NCI-H2196 (cell line): Measurements from ENCODE around the gene COL6A2.
"Not testable (repeated sequence)": the region's sequence is repeated elsewhere in the genome, so short reads cannot be mapped to it uniquely, and the experiment has no call there.

Source experiments
- DNase-seq: peaks from one replicate; lab custom pipeline; 2025; ENCODE audit not compliant: unreplicated experiment; lab: John Stamatoyannopoulos, UW

Gene COL6A2

GRCh38 chr21:46093668-46094400 is 4.1 kb upstream of the COL6A2 start:
- DNase-seq: no peak

GRCh38 chr21:46094401-46095082 is 3.4 kb upstream of the COL6A2 start:
- no peak for DNase-seq

- no peak for DNase-seq
Observed at GRCh38 chr21:46095083-46095719, 2.7 kb upstream of the COL6A2 start.

GRCh38 chr21:46095814-46096595 is 1.9 kb upstream of the COL6A2 start:
- DNase-seq: no peak

- no peak for DNase-seq
Observed at GRCh38 chr21:46096596-46097335, 1.1 kb upstream of the COL6A2 start.

GRCh38 chr21:46098303-46099141 is 610 bp downstream of the COL6A2 start:
- no peak for DNase-seq

GRCh38 chr21:46099476-46099875 is 1.6 kb downstream of the COL6A2 start:
- no peak for DNase-seq

- DNase-seq: no peak
Observed at GRCh38 chr21:46100020-46100419, 2.1 kb downstream of the COL6A2 start.

GRCh38 chr21:46100426-46100825 is 2.5 kb downstream of the COL6A2 start:
- no peak for DNase-seq

GRCh38 chr21:46100906-46101305 is 3.0 kb downstream of the COL6A2 start:
- no peak for DNase-seq

GRCh38 chr21:46104104-46104503 is 6.2 kb downstream of the COL6A2 start:
- DNase-seq: no peak

- not testable (repeated sequence) for DNase-seq
Observed at GRCh38 chr21:46107376-46107775, 9.5 kb downstream of the COL6A2 start.

GRCh38 chr21:46108827-46109312 is 11.0 kb downstream of the COL6A2 start:
- DNase-seq: no peak

GRCh38 chr21:46109313-46110221 is 11.7 kb downstream of the COL6A2 start:
- DNase-seq: no peak

- no peak for DNase-seq
Observed at GRCh38 chr21:46110499-46111192, 12.7 kb downstream of the COL6A2 start.

GRCh38 chr21:46111193-46111571 is 13.3 kb downstream of the COL6A2 start:
- DNase-seq: no peak

GRCh38 chr21:46111857-46112724 is 14.2 kb downstream of the COL6A2 start:
- no peak for DNase-seq
